Measurements from ENCODE around the gene SLCO2A1.

- TF ChIP-seq, protein P1, sequence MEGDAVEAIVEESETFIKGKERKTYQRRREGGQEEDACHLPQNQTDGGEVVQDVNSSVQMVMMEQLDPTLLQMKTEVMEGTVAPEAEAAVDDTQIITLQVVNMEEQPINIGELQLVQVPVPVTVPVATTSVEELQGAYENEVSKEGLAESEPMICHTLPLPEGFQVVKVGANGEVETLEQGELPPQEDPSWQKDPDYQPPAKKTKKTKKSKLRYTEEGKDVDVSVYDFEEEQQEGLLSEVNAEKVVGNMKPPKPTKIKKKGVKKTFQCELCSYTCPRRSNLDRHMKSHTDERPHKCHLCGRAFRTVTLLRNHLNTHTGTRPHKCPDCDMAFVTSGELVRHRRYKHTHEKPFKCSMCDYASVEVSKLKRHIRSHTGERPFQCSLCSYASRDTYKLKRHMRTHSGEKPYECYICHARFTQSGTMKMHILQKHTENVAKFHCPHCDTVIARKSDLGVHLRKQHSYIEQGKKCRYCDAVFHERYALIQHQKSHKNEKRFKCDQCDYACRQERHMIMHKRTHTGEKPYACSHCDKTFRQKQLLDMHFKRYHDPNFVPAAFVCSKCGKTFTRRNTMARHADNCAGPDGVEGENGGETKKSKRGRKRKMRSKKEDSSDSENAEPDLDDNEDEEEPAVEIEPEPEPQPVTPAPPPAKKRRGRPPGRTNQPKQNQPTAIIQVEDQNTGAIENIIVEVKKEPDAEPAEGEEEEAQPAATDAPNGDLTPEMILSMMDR (IDR thresholded peaks at IDR 0.05): no peak
- TF ChIP-seq POLR2A (IDR thresholded peaks at IDR 0.05): no peak
Measured at GRCh38 chr3:133948131-133948810, 81.5 kb downstream of the SLCO2A1 start.

All from lower leg skin (tissue), 3 donors.